CD4-positive, alpha-beta T cell treated with Interleukin-6 at 100 ng/mL for 8 hours (primary cell): ENCODE data around the gene CLMP.
"Not testable (repeated sequence)": the region's sequence is repeated elsewhere in the genome, so short reads cannot be mapped to it uniquely, and the experiment has no call there.

Experiments used
- DNase-seq: peaks from one replicate; pipeline ENCODE4 v3.0.0-alpha.2; 2020; ENCODE audit warnings: mixed read lengths, low spot score

Gene CLMP

DNA sequence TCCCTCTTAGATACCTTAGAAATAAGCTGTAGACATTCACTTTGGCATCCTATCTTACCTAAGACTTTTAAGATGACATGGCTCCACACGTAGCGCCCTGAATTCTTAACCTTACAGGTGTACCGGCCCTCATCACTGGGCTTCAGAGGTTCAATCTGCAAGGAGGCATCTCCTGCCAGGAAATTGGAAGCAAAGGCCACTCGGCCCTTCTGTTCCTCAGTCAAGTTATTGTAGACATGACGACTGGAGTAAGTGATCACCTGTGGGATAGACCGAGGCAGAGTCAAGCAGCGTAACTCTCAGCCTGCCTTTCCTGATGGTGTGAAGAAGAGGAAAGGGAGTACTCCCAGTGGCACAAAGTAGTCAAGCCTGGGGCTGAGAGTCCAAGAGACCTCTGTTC lies 110.6 kb downstream of the CLMP start:
- DNase-seq = no peak

DNA sequence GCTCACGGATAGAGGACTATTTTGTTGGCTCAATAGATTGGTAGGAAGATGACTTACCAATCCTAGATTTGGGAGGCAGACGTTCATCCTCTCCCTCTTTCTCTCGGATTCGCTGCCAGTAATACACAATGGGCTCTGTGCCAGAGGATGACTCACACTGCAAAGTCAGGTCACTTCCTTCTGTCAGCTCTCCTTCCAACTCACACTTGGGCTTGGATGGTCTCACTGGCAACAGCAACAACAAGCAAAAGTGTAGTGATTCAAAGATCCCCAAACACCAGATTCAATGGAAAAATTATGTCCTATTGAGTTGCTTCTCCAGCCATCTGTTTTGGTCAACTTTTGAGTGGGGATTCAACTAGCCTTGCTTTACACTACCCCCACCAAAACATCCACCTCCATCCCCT lies 111.4 kb downstream of the CLMP start:
- peak; percentile 79 for DNase-seq

GRCh38 chr11:123082977-123083376 lies 112.1 kb downstream of the CLMP start:
- no peak for DNase-seq

GRCh38 chr11:123080015-123080414 lies 115.0 kb downstream of the CLMP start:
- no peak for DNase-seq

DNA sequence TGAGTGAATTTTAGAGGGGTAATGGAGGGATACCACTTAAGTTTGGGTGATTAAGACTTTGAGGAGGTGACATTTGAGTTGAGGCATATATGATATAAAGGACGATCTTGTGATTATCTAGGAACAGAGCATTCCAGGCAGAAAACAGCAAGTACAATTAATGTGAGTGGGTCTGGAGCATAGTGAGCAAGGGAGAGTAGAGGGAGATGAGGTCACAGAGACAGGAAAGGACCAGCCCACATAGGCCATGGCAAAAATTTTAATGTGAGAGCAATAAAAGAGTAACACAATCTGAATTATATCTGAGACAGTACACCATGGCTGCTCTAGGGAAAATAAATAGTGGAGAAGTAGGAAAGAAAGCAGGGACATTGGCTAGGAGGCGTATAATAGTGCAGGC lies 118.6 kb downstream of the CLMP start:
- DNase-seq = no peak

DNA sequence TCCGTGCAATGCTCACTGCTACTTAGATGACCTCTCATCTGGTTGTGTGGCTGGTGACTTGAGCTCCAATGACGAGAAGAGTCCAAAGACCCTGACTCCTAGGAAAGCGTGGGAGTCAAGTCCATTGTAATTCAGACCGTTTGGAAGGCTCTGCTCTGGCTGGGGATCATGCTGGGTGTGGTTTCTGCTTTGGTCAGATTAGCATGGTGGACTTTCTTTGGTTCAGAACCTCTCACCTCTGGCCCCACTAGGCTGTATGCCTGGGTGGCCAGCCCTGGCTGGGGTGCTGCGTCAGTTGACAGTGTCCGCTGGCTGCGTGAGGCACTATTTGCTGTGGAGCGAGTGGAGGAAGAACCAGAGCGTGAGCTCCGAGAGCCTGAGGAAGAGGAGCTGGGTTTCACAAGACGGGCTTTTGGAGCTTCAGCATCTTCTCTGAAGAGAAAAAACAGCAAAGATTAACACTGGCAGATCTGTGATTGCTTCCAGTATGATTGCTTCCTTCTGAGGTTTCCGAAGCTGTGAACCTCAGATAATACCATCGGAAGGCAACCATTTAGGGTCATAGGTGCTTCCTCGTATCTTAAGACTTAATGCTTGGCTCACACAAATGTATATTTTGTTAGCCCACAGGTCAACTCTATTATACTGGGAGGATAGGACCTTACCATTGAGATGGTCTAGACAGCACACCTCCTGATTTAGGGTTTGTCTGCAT lies 121.5 kb downstream of the CLMP start:
- no peak for DNase-seq

DNA sequence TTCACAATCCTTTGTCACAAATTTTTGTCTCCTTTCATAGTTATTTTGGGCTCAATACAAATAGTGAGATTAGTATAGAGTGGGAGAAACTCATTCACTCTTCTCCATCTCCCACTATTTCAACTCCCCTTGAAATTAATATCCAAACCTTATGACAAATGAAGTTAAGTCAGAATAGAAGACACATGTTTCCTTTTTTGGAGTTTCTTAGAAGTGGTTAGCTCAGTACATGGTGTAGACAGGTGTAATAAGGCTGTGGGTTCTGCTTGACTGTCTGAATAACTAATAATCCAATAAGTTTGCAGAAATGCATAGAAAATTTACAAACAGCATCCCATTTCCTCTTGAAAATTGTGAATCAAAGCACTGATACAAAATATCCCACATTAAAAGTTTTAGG lies 122.3 kb downstream of the CLMP start:
- no peak for DNase-seq

GRCh38 chr11:123072332-123072761 lies 122.7 kb downstream of the CLMP start:
- DNase-seq = no peak

DNA sequence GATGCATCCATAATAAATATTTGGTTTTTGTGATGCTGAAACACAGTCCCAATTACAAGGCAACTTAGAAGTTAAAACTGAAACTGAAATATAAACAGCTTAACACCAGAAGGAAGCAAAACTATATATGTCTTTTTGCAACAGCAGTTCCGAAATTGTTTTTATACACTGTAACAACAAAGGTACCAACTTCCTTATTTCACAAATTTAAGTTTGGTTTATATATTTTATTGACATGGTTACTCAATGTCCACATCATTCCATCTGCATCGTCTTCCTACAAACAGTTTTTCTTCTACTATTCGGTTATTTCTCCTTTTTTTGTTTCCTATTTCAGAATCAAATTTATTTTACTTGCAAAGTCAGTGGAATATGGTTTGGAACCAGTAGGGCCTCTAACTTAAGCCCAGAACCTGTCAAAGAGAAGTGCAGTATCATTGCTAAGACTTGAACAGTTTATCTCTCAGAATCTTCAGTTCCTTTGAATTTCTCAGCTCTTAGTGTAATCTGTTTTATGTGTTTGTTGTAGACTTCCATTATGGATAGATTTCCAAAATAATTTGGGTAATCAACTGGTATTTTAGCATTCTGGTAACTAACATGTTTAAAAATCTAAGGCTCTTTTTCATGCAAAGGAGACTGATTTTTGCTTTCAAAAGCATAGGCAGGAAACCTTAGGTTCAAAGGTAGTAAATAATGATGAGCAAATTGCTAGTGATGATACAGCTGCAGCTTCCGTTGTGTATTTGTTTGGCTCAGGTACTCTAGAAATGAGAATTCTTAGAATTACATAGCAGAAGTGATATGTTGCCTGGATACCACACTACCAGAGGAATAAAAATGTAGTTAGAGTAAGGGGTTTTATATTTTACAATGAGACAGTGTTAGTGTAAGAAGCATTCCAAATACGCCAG lies 124.9 kb downstream of the CLMP start:
- peak; percentile 62 for DNase-seq

- no peak for DNase-seq
Measured at GRCh38 chr11:123065621-123066020, 129.4 kb downstream of the CLMP start.

DNA sequence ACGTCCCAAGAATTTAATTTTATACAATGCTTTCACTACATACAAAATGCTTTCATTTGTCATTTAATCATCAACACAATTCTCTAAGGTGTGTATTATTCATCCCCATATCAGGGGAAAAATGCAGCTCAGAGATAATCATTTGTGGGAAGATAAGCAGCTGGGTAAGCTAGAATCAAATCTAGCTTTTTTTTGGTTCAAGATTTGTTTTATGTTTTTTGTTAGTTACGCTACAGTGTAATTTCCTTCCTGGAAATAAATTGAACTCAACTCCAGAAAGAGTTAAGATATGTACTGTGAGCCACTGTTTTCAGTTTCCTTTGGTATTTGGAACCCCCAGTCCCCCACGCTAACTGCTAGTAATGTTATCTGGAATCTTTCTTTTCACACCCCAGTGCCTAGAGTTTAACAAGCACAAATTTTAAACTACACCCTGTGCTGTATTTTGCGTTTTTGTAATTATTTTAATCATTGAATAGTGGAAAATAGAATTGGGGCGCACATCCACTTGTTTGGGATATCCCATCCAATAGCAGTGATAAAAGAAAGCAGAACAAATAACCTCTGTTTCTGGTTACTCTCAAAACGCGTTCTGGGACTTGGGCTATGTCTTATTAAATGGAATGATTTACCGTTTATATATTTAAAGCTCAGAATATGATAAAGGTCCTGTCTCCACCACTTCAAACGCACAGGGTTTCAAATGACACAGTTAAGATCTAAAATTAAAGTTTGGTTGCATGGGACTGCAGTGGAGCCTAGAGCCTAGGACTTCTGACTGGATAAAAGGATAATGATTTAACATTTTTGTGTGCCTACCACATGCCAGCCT lies 131.0 kb downstream of the CLMP start:
- DNase-seq = no peak

DNA sequence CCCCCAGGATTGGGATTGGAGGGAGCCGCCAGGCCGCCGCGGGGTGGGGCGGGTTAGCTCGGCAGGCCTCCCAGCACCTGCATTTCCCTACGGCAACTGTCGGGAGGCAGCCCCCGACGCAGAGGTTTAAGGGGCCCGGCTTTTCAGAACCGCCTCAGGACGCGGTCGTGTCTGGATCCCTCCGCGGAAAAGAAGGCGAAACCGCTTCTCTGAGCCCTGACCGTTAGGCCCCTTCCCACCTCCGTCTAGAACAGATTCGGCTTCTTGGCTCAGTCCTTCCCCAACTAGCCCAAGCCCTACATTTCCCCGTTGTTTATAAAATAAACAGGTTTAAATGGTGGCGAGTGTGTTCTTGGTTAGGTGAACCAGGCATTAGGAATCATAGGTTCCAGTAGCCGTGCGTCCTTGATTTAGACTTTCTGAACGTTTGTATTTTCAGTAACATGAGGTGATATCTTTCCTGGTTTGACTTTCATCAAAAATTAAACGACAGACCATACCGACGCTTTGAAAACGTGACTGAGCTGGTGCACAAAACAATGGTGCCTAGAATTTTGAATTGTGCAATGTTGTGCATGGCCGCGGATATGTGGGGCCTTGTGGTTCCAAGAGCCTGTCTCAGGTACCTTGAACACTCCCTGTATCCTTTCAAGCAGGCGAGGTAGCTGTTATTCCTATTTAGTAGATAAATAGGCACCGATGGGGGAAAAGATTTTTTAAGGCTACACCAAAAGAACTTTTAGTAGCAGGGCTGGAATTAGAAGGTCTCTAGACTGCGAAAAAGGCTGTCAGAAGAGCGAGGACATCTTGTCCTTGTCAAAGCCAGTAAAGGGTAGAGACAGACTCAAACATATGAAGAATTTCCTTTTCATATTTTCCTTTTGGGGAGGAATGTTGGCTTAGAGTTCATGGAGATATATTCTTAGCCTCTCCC lies 131.9 kb downstream of the CLMP start:
- peak; percentile 42 for DNase-seq

DNA sequence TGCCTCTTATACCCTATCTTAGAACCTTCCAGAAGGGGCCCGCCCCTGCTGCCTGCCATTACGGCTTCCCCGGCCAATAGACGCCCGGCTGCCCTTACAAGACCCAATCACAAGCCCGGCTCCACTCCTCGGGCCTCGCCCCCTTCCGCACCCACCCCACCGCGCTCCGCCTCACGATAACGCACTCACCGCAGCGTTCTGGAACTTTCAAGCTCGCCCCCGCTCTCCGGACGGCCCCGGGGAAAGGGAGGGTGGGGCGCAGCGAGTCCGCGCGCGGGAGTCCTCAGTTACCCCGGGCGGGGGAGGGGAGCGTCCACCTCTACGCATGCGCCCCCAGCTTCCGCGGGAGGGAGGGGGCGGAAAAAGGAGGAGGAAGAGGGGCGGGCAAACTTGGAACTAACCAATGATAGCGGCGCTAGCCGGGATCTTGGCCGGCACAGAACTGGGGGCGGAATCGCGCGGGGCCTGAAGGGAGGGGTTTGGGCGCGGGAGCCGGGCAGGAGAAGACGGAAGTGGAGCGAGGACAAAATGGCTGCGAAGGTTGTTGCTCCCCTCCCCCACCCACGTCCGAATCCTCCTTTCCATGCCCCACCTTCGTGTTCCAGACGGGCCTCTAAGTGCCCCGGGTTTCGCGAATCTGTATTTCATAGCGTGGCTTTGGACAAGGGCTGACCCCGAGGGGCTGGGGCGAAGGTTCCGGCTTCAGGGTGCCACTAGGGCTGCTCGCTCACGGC lies 132.7 kb downstream of the CLMP start:
- DNase-seq = peak; percentile 99

- DNase-seq = peak; percentile 54
Measured at GRCh38 chr11:123061403-123062157, 133.5 kb downstream of the CLMP start, which contains the start of gene HSPA8. HSPA8 (minus strand) TSS chr11:123062136; CDS start chr11:123061324, 812 bp downstream.

- DNase-seq = no peak
Measured at GRCh38 chr11:123060277-123061000, 134.6 kb downstream of the CLMP start.

DNA sequence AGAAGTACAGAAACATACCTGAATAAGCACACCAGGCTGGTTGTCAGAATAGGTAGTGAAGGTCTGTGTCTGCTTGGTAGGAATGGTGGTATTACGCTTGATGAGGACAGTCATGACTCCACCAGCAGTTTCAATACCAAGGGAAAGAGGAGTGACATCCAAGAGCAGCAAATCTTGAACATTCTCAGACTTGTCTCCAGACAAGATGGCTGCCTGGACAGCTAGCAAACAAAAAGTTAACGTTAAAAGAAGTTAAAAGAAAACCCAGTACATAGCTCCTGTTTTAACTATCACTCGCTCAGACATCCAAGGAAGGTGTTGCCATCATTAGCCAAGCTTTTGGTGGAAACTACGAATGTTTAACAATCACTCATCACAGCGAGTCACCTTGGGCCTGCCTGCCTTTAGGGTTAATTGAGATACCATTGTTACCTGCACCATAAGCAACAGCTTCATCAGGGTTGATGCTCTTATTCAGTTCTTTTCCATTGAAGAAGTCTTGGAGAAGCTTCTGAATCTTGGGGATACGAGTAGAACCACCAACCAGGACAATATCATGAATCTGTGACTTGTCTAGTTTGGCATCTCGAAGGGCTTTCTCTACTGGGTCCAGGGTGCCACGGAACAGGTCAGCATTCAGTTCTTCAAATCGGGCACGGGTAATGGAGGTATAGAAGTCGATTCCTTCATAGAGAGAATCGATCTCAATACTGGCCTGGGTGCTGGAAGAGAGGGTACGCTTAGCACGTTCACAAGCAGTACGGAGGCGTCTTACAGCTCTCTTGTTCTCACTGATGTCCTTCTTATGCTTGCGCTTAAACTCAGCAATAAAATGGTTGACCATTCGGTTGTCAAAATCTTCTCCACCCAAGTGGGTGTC lies 135.8 kb downstream of the CLMP start:
- DNase-seq = not testable (repeated sequence)

DNA sequence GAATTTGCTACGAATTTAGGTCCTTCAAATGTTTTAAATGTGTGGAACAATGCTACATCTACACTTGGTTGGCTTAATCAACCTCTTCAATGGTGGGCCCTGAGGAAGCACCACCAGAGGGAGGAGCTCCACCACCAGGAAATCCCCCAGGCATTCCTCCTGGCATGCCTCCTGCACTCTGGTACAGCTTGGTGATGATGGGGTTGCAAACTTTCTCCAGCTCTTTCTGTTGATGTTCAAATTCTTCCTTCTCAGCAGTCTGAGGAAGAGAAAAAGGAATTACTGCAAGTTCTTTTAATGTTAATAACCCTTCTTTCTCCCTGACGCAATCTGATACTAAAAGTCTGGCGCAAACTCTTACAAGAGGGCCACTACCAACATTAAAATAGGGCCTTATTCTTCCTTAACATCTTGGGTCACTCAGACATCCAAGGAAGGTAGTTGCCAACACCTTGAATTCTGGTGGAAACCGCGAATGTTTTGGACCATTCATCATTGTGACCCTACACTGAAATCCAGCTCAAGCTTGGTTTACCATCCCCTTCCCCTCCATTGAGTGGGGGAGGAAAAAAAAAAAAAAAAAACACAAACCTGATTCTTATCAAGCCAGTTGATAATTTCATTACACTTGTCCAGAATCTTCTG lies 137.3 kb downstream of the CLMP start:
- DNase-seq = no peak
